A204.1 (cell line): Measurements from ENCODE around the gene APOD.

Experiments used
- FAIRE-seq: peaks from 2 replicates; lab custom pipeline; 2012; peaks lifted over from hg19 to GRCh38; lab: Jason Lieb, UNC

The APOD gene

DNA sequence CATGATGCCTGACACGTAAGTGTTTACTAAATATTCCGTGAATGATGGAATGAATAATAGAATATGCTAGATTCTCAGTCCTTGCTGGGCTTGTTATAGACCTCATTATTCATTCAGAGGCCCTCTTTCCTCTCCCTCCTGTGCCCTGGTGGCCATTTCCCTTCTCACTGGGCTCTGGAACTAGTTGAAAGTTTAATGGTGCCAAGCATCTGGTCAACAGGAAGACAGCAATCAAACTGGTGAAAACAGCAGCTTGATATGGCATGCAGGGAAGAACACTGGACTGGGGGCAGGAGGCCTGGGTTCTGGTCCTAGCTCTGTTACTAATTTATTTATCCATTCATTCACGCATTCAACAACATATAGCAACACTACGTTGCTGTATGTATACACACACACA lies 3.7 kb upstream of the APOD start:
- no peak for FAIRE-seq

DNA sequence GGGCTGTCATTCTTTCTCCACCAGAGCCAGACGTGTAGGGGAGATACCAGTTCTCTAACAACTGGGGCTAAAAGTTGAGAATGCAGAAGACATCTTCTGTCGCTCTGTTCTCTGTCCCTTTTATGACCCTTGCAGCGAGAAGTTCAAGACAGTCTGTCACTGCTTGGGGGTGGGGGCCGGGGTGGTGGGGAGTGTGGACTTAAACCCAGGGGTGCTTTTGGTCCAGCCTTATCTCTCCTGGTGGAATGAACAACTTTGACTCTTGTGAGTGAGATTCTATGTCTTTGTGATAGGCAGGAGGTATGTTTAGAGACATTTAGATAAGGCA lies 767 bp upstream of the APOD start:
- FAIRE-seq = no peak

DNA sequence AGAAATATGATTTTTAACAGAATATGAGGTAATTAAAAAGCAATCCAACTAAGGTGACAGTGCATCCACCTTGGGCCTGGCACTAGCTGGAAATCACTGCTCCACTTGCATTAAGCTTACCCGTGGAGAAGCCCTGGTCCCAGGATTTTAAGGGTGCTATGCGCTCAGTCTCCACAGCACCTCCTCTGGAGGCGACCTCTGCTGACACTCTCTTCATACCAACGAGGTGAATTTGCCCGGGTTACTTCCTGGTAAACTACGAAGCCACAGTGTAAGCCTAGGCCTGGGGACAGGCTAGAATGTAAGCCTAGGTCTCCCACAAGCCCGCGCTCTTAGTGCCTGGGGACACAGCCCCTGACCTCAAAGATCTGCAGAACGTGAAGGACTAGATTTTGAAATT lies 793 bp downstream of the APOD start:
- no peak for FAIRE-seq

DNA sequence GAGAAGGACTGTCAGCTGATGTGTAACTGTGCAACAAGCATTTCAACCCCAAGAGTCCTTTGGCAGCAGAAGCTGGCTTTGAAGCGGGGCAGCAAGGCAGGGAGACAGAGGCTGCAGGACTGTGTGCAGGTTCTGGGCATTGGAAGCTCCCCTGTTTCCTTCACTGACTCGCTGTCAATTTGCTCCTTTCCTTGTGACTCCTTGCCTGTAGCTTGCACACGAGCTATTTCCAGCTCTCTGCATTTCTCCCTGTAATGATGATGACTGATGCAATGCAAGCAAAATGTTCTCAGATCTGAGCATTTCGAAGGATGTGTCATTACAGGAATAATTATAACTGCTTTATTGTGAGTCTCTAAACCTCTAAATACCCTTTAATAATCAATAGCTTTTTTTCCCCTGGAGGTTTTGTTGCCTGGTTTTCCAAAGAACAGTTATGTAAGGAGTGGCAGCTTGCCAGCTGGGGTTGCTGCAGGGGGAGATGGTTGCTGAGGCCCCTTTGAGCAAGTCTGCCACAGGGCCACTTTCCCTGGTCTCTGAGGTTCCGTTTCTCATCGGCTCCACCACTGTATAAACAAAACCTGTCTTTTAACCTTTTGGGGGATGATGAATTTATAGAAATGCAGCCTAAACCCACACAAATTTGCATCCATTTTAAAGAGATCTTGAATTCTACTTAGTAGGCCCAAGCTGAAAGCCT lies 2.8 kb downstream of the APOD start:
- no peak for FAIRE-seq

DNA sequence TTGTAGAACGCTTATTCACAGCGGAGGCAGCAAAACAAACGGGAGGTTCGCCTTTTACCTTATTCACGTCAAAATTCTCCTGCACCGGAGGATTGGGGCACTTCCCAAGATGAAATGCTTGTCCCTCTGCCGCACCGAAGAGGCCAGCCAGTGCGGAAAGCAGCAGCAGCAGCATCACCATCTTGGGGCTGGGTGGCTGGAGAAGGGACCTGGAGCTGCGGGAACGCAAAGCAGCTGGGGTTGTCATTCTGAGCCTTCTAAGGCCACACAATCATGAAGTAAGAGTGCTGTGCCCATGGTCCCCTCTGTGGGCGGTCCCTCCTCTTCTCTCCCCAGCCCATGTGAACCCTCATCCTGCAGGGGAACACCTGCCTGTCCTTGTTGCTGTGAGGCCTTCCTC lies 4.5 kb downstream of the APOD start:
- no peak for FAIRE-seq

DNA sequence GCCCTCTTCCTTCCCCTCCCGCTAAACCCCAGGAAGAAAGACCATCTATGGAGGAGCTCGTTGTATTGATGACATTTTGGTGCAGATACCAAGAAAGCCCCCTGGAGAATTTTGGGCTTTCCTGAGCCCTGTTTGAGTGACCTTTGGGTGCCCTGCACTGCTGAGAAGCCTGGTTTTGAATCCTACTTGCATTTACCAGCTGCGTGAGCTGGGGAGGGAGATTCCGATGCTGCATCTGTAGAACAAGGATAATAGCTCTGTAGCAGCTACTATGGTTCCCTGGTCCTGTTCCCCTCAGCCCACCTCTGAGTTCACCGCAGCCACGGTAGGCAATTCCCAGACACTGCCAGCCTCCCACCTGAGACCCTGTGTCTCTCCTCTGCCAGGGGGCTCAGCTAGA lies 5.2 kb downstream of the APOD start:
- FAIRE-seq = no peak

DNA sequence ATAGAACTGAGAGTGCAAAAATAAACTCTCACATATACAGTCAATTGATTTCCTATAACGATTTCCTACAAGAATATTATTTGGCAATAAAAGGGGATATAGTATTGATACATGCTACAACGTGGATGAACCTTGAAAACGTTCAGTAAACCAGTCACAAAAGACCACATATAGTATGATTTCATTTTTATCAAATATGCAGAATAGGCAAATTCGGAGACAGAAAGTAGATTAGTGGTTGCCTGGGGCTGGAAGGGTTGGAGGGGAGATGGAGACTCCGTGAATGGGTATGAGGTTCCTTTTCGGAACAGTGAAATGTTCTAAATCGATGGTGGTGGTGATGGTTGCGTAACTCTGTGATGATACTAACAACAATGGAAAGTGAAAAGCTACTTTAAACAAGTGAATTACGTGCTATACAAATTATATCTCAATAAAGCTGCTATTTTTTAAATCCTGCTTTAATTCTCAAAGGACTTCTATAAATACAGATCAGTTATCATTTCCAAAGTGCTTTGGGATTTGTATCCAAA lies 6.0 kb downstream of the APOD start:
- no peak for FAIRE-seq

DNA sequence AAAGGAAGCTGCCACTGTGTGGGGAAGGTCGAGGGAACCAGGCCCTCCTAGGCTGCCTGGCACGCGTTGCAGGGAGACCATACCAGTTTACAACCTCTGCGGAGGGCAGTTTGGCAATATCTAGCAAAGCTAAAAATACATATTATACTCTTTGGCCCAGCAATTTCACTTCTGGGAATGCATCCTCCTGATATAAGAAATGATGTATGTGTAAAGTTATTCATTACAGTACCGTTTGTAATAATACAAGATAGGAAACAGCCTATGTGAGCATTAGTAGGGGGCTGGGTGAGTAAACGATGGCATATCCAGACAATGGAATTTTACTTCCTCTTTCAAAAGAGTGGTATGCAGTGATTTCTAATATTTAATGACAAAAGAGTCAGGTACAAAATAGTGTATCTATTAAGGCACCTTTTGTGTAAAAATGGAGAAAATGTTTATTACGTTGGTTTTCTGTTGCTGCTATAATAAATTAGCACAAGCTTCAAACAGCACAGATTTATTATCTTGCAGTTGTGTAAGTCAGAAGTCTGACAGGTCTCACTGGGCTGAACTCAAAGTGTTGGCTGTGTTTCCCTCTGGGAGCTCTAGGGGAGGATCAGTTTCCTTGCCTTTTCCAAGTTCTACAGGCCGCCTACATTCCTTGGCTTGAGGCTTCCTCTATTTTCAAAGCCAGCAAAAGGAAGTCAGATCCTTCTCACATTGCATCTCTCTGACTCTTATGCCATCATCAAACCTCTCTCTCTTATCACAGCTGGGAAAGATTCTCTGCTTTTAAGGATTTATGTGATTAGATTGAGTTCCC lies 9.0 kb downstream of the APOD start:
- no peak for FAIRE-seq

DNA sequence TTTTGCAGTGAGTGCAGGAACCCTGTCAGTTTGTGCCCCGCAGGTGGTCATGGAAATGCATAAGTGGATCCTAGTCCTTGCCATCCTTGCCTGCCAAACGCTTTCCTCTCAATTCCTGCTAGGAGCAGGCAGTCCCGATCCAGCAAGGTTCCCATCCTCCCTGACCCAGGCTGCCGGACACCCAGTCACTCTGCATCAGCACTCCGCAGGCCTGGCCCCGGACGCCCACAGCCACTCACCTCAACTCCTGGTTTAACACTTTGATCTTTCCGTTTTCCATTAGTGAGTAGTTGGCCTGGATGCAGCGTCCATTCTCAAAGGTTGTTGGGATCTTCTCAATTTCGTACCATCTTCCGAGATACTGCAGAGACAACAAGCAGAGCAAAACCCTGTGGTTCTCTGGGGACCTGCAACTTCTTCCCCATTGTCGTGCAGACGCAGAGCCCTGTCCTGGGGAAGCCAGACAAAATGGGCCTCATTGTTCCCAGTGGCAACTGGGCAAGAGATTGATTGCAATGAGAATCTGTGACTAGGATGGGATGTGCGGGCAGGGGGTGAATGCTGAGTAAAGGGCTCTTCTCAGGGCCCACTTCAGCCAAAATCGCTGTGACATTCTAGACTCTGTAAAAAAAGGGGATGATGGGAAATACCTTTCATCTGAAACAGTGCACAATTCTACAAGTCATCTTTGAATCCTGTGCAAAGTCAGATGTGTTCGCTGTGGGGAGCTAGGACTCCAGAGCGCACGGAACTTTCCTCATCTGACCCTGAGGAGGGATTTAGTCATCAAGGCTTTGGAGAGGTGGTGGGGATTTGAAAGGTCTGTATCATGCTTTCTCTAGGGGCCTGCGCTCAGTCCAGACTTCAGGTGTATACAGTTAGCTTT lies 9.9 kb downstream of the APOD start:
- FAIRE-seq = no peak

DNA sequence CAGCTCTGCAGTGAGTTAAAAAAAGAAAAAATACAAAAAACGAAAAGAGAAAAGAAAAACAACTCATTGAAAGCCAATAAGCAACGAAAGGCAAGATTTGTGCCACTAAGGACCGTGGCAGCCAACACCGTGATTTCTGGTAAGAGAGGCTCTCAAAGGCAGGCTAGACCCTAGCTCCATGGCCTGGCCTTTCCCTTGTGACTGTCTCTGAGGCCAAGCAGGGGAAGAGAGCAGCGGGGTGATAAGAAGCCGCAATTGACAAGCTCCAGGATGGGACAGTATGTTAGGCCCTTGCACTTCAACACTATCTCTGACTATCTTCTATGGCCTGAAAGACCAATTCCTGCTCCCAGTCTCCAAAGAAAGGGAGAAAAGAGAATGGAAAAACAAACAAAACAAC lies 12.4 kb downstream of the APOD start:
- FAIRE-seq = no peak

DNA sequence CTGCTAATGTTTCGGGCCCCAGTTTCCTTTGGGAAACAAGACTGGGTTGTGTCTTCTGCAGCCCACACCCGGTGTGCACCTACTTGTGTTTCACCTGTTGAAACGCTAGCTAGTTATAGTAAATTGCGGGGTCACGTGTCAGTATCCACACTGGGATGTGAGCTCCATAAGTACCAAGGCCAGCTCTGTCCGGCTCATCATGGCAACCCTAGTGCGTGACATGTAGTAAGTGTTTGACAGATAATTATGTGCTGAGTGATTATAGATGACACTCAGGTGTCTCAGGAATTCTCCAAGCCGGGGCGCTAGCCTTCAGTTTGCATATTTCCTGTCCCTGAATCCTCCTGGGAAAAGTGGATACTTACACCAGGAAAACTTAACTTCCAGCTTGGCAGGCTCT lies 12.8 kb downstream of the APOD start:
- no peak for FAIRE-seq

DNA sequence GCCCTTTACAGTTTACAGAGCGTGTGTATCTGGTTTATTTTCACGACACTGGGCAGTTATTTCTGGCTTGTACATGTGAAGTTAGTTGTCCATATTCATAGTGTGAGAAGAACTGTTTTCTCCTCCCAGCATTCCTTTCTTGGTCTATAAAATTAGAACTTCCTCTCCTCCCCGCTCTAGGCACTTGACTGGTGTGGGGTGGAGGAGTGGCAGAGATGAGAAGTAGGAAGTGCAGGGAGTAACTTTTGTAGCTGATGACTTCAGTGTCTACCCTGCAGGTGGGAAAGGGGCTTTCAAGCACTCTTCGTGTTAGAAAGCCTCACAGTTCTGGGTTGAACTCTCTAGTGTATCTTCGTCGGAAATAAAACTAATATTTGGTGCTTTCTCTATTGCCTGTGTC lies 13.4 kb downstream of the APOD start:
- no peak for FAIRE-seq

DNA sequence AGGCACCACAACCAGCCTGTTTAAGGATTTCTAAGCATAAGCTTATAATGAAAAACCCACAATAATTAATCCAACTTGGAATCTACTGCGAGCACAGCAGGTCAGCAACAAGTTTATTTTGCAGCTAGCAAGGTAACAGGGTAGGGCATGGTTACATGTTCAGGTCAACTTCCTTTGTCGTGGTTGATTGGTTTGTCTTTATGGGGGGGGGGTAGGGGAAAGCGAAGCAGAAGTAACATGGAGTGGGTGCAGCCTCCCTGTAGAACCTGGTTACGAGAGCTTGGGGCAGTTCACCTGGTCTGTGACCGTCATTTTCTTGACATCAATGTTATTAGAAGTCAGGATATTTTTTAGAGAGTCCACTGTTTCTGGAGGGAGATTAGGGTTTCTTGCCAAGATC lies 15.1 kb downstream of the APOD start:
- FAIRE-seq = no peak

DNA sequence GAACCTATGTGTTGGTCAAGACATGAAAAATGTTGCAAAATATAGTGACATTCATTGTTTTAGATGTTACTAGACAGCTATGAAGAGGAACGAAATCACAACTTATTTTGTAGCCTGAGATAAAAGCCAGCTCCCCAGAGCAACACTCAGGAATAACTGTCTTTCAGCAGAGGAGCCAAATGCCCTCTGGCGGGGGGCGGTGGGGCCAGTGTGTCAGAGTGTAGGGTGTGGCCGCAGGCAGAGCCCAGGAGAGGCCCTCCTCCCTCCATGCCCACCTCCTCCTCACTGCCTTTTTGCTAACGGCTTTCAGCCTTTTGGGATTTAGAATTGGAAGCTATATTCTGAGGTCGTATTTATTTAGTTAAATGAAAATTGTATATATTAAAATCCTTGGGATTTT lies 16.9 kb downstream of the APOD start:
- no peak for FAIRE-seq

DNA sequence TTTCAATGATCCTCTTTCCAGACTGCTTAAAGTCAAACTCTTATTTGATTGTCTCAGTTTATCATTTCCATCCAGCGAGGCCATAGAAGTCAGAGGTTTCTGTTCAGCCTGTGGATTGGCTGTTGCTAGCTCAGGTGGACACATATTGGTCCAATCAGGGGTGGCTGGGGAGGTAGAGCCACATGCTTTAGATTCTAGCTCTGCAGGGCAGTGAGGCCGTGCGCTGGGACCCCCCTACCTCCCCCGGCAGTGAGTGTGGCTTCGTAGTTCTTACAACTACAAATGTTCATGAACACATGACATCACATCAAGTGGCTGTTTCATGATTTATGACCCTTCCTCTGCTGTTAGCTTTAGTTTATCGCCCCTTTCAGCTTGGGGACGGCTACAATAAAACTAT lies 18.0 kb downstream of the APOD start:
- FAIRE-seq = no peak

DNA sequence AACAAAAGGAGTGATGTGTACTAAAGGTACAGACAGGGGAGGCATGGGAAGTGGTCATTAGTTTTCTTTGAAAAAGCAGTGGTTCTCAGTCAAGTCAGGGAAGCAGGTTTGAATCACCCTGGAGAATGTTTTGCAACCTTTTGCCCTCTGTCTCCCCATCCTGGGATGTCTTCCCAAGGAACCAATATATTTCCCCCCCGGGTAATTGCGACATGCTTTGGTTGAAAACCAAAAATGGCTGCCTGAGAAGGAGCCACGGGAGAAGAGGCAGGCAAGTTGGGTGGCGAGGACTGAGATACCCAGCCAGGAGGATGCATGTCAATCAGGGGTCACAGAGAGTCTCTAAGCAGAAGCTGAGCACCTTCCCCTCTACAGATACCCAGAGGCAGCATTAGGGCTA lies 20.4 kb downstream of the APOD start:
- FAIRE-seq = no peak

DNA sequence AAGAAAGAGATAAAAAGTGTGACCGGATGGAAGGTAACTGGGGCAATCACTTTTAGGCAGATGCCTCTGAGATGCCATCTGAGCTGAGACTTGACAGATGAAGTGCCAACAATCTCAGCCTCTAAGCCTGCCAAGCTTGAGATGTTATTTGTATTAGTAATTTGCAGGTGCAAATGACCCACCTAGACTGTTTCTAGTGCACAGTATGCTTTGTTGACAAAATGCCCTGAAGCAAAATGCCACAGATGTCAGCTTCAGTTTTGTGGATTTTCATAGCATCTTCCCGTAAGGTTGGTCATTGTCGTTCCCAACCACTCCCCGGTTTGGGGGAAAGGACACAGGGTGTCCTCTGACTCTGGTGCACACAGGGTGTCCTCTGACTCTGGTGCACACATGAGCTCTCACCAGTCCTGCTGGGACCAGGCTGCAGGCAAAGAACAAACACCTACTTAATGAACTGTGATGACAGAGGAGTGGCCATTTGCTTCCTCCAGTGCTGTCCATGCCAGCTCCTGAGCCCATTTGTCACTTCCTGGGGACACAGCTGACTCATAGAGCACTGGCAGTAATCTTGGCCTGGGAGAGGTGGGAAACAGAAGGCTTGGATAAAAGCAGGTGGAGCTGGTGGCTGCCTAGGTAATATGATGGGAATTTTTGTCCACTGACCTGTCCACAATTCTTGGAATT lies 23.9 kb downstream of the APOD start:
- FAIRE-seq = no peak

DNA sequence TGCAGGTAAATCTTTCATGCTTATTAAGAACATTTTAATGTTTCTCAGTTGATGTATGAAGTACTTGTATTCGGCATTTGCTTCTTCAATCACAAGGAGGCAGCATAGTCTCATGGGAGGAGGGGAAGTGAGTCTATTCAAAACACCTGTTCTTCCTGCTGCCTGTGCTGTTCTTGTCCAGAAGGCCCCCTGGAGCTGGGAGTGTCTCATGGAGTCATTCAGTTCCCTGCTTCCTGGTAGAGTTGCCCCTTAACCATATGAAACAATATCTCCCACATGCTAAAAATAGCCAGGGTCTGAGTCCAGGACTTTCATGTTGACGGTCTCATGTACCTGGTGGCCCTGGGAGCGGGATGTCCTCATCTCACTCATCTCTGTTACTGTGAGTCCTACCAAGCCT lies 25.1 kb downstream of the APOD start:
- FAIRE-seq = no peak

DNA sequence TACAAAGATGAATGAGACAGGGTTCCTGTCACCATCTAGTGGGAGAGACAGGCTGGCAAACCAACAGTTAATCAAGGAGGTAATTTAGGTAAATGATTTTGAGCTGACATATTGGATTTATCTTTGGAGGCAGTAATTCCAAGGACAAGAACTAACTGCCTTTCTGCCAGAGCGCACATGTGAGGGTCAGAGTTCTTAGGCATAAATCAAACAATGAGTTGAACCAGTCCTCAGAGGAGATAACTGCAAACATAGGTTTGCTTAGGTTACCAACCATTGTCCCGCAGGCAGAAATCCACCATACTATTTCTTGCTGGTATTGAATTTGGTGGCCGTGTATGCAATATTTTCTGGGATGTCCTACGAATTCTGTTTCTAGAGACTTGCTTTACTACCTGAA lies 26.4 kb downstream of the APOD start:
- no peak for FAIRE-seq

DNA sequence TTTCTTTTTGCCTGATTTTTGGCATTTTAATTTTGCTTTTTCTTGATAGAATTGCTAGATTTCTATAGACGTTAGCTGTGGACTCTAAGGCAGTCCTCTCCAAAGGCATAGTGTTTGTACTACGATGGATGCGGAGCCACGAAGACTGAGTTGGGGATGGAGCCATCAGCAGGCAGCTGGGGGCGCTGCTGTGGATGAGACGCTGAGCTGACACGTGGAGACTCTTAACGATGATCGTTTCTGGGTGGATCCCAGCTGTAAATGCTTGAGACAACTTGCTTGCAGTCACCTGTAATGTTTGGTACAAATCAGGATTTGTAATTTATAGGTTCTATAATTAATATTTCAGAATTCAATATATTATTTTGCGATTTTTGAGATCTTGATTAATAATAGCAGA lies 27.4 kb downstream of the APOD start:
- no peak for FAIRE-seq

DNA sequence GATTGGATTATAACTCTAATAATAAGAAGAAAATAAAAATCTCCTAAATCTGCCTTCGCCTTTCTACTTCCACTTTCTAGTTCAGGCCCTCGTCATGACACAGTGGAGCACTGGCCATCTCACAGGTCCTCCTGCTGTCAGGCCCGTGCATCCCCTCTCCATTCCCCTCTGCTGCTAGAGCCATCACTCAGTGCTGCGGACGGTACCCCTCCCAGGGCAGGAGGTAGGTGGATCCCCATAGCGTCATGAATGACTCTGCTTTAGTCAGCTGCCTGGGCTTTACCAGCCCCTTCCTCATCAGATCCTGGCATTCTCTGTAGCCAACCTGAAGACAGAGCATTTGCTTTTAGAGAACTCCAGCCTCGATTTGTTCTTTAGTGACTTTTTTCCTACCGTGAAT lies 28.6 kb downstream of the APOD start:
- no peak for FAIRE-seq

DNA sequence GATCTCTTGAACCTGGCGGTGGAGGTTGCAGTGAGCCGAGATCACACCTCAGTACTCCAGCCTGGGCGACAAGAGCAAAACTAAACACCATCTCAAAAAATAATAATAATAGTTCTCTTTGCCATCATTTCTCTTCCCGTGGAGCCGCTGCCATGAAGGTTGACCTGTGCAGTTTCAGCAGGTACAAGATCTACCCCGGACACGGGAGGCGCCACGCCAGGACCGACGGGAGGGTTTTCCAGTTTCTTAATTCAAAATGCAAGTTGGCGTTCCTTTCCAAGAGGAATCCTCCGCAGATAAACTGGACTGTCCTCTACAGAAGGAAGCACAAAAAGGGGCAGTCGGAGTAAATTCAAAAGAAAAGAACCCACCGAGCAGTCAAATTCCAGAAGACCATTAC lies 29.3 kb downstream of the APOD start:
- no peak for FAIRE-seq
